H54 (cell line): ENCODE data around the gene ANKRD17.
"Not testable (repeated sequence)": the region's sequence is repeated elsewhere in the genome, so short reads cannot be mapped to it uniquely, and the experiment has no call there.

ENCODE experiments used
- DNase-seq: peaks from one replicate; pipeline ENCODE4 v3.0.0; 2011; ENCODE audit warnings: low spot score, mixed read lengths; ENCODE audit not compliant: insufficient read length
- FAIRE-seq: peaks from 3 replicates; lab custom pipeline; 2011; peaks lifted over from hg19 to GRCh38; lab: Jason Lieb, UNC
- POLR2A ChIP-seq: IDR thresholded peaks from 2 replicates; pipeline ENCODE4 v1.6.1; 2011; ENCODE audit warnings: low read depth, mild to moderate bottlenecking, low read length

Gene ANKRD17

DNA sequence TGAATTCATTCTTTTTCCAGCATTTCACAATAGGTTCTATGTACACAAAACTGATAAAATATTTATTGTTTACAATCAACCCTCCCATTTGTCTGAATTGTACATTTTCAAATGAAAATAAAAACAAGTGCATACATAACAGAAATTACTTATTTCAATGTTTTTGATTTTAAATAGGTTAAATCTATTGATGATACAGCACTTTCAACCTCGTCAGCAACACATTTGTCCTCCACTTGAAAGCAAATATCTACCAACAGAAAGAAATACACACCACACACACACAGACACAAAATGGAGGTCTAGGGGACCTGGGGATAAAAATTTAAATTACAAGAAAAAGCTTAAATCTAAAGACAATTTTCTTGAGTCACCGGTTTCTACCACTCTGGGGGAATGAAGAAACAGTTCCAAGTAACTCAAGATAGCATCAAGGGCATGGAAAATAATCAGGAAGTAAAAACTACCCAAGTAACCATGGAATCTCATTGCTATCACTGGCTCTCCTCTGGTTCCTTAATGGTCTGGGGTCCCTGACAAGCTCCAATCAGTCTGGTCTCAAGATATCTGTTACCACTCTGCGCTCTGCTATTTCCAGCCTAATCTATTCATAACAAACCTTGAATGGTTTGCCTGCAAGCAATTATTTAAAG lies 27.6 kb downstream of the ANKRD17 start:
- no peak for FAIRE-seq
- no peak for DNase-seq
- TF ChIP-seq POLR2A, result no peak

DNA sequence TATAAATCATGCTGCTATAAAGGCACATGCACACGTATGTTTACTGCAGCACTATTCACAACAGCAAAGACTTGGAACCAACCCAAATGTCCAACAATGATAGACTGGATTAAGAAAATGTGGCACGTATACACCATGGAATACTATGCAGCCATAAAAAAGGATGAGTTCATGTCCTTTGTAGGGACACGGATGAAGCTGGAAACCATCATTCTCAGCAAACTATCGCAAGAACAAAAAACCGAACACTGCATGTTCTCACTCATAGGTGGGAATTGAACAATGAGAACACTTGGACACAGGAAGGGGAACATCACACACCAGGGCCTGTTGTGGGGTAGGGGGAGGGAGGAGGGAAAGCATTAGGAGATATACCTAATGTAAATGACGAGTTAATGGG lies 29.8 kb downstream of the ANKRD17 start:
- not testable (repeated sequence) for FAIRE-seq, DNase-seq

DNA sequence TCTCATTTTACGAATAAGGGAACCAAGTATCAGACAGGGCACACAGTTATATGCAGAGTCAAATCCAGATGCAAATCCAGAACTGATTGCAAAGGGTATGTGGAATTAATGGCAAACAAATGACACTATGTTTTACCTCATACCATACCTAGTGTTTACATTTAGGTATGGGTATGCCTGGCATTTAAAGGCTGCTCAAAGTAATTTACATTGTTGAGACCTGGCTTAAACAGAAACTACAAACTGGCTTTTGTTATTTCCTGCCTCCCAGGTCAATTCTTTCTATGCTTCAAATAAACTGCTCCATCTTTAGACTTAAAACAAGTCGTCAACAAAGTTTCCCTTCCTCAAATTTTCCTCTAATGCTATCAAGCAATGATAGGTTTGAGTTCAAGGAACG lies 33.7 kb downstream of the ANKRD17 start:
- DNase-seq, result no peak
- no peak for FAIRE-seq
- no peak for TF ChIP-seq POLR2A

DNA sequence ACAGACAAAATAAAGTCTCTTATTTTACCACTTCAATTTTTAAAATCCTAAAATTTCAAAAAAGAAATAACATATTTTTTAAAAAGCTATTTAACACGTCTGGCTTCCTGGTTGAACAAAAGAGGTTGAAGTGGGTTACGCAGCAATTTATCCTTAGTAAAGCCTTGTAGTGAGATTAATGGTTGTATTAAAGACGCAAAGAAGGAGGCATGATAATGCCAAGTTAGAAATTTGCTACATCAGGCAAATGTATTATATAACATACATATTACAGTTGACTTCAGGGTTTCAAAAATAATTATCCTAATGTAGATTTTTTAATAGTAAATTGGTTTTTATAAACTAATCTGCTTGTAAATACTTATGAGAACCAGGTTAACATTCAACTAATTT lies 35.3 kb downstream of the ANKRD17 start:
- no peak for FAIRE-seq
- no peak for TF ChIP-seq POLR2A

DNA sequence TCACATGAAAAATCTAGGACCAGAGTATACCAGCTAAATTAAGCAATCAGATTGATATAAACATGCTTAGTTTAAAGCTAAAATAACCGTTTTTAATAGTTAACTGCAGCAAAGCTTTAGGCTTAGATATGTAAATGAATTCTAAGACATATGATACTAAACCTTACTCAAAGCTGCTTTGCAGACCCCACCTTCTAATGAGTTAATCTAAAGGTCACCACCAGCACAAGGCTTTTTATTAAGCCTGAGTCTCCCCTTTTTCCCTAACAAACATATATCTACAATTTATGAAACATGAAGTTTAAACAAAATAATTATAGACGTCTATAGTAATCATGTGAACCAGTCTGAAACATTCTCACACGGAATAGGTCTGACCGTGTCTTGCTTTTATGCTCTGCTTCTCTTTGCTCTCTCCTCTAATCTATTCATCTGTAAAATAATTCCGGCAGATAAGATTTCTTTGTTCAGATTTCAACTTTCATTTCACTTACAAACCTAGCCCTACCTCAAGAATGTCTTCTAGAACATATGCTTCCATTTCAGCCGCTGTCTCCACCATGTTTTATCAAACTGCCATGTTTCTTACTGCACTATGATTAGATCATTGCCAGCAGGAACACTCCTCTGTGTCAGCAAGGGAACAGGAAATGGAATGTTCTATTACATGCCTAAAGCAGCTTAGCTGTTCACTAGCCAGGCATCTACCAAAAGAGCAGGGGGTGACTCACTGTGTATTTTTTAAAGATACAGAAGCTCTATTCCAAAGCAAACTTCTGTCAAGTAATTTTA lies 35.9 kb downstream of the ANKRD17 start:
- TF ChIP-seq POLR2A, result no peak
- FAIRE-seq (peak; percentile 98), DNase-seq (peak; percentile 35)

More for the DNA sequence above, 35.3 kb downstream of the ANKRD17 start:
- DNase-seq, result no peak

DNA sequence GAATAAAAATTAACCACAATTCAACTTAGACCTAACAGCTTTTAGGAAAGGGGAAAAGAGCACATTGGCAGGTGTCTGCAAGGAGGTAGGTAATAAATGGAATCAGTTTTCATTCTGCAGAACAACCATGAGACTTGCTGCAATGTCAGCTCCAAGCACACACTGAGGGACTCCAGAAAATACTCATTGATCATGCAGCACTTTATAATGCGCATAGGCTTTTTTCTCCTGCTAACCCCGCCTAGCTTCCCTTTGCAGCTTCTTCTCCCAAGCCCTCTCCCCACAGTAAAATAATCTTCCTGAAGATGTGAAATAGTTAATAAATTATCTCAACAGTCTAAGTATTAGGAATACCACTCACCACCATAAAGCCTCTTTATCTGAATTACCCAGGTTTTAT lies 36.9 kb downstream of the ANKRD17 start:
- no peak for FAIRE-seq
- no peak for TF ChIP-seq POLR2A
- no peak for DNase-seq

DNA sequence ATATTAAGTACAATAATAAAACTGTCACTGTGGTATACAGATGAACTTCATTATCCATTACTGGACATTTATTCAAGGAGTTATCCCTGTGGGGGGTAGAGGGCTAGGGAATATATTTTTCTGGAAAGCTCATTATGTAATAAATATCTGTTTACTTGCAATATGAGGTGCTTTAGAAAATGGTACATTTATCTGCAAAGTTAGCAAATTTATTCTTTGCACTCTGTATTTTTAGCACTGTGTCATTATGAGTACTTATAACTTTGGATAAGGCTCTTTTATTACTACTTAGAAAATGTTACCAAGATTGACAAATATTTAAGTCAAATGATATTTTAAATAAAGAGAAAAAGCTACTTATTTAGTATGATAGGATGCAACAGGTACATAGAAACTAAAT lies 37.8 kb downstream of the ANKRD17 start:
- no peak for FAIRE-seq
- no peak for DNase-seq
- no peak for TF ChIP-seq POLR2A

DNA sequence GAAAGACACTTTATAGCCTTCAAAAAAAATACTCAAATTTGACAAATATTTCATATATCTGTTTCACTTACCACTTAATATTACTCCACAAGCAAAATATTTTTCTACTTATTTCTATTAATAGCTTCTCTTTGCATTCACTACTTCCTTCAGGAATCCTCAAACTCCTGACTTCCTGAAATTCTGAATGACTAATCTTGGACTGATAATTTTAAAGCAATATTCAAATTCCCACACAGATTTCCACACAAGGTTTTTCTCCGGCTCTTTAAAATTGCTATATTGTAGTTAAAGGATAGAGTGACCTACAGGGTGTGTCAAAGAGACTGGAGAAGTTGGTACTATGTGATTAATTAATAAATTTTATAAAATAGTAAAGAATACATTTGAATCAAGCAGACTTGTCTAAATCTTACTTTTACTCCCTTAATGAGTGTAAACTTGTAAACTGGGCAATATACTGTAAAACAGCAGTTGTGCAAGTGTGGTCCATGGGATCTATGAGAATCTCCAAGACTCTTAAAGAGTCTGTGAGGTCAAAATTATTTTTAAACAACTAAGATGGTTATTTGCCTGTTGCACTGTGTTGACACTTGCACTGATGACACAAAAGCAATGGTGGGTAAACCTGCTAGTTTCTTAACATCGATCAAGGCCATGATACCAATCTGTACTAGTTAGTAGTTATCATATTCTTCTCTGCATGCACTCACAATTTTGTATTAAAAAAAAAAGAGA lies 44.5 kb downstream of the ANKRD17 start:
- FAIRE-seq (no peak), DNase-seq (no peak)
- no peak for TF ChIP-seq POLR2A

DNA sequence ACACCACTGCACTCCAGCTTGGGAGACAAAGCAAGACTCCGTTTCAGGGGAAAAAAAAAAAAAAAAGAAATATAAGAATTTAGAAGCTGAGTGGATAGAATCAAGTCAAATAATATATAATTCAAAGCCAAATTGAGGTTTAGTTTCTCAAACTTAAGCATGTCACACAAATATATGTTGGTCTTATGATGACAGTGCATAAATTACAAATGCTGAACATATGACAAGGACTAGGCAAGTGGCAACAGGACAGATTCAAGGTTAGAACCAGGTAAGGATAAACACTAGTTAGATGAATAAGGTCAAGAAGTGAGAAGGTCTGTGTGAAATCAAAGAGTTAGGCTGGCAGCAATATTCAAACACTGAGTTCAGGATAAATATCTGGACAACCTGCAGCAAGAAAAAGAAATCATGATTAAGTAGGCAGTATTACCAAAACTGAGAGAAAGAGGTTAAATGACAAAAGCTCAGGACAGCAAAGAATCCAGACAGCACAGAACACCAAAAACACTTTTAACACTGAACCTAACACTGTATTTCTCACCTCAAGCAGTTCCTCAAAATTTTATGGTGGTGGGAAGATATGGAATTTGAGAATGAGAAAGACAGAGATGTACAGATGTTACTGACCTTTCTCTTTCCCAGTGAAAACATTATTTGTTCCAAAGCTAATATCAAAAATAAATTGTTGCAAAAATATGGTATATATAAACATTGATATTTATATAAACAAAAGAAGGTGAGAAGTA lies 45.4 kb downstream of the ANKRD17 start:
- FAIRE-seq (no peak), DNase-seq (no peak)
- TF ChIP-seq POLR2A, result no peak

DNA sequence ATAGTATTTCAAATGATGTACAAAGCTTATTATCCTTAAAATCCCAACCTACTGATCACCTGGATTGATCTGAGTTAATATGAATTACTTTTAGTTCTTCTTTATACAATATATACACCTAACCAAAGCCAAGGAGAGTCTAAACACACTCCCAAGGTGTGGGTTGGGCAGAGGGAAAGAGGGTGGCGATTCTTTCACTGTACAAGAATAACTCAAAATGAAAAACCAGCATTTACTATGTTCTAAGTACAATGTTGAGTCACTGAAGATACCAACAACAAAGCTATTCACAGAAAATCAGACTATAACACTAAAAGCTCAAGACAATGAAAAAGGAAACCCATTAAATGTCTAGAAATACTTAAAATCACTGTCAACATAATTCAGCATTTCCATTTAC lies 46.6 kb downstream of the ANKRD17 start:
- no peak for TF ChIP-seq POLR2A
- FAIRE-seq (no peak), DNase-seq (no peak)

DNA sequence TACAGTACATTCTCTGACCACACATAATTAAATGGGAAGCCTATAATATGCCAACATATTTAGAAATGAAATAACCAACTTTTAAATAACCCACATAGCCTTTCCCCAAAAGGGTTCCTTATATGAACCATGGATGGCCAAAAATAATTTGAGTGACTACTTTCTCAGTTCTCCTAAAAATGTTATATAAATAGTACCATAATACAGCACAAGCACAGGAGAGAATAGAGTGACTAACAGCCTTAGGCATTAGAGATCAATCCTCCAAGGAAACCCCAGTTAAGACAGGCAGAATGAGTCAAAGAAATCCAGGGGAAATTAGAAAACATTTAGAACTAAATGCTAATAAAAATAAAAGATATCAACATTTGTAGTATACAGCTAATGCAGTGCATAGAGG lies 50.2 kb downstream of the ANKRD17 start:
- no peak for FAIRE-seq
- DNase-seq, result peak; percentile 4
- TF ChIP-seq POLR2A, result no peak

DNA sequence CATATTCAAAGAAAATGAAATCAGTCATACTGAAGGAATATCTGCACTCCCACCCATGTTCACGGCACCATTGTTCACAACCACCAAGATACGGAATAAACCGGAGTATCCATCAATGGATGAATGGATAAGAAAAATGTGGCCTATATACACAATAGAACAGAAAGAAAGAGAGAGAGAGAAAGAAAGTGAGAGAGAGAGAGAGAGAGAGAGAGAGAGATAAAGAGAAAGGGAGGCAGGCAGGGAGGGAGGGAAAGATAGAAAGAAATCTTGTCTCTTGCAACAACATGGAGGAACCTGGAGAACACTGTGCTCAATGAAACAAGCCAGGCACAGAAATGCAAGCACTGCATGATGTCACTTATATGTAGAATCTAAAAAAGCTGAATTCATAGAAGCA lies 52.4 kb downstream of the ANKRD17 start:
- FAIRE-seq (no peak), DNase-seq (no peak)
- no peak for TF ChIP-seq POLR2A

DNA sequence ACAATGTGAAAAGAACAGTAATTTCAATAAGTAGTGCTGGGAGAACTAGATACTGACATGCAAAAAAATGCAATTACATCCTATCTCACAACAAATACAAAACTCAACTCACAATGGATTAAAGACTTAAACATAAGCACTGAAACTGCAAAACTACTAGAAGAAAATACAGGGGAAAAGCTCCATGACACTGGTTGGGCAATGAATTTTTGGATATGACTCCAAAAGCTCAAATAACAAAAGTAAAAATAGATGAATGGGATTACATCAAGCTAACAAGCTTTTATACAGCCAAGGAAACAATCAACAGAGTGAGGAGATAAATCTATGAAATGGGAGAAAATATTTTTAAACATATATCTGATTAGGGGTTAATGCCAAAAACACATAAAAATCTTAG lies 53.1 kb downstream of the ANKRD17 start:
- DNase-seq, result no peak
- no peak for FAIRE-seq
- TF ChIP-seq POLR2A, result no peak

DNA sequence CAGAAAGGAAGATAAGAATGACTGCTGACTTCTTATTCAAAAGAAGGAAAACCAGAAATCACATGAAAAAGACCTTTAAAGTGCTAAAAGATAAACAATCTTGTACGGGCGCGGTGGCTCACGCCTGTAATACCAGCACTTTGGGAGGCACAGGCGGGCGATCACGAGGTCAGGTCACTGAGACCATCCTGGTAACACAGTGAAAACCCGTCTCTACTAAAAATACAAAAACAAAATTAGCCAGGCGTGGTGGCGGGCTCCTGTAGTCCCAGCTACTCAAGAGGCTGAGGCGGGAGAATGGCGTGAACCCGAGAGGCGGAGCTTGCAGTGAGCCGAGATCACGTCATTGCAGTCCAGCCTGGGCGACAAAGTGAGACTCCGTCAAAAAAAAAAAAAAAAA lies 54.6 kb downstream of the ANKRD17 start:
- DNase-seq, FAIRE-seq: not testable (repeated sequence)
